A204.1 (cell line): ENCODE data around the gene GAA.

ENCODE experiments used
- FAIRE-seq: peaks from 2 replicates; lab custom pipeline; 2012; peaks lifted over from hg19 to GRCh38; lab: Jason Lieb, UNC

The GAA gene

GRCh38 chr17:80101011-80101945, at the start of gene GAA:
Gene GAA, plus strand, starts transcription at chr17:80101581. Its CDS starts 3,006 bp downstream, at chr17:80104587.
- FAIRE-seq = no peak

GRCh38 chr17:80051681-80052080, 49.7 kb upstream of the GAA start:
- FAIRE-seq = no peak

- FAIRE-seq = no peak
These were observed 48.3 kb upstream of the GAA start for GRCh38 chr17:80053102-80053501.

- FAIRE-seq = no peak
These were observed 45.8 kb upstream of the GAA start for GRCh38 chr17:80055597-80055996.

- no peak for FAIRE-seq
These were observed 42.9 kb upstream of the GAA start for GRCh38 chr17:80058311-80058955.

DNA sequence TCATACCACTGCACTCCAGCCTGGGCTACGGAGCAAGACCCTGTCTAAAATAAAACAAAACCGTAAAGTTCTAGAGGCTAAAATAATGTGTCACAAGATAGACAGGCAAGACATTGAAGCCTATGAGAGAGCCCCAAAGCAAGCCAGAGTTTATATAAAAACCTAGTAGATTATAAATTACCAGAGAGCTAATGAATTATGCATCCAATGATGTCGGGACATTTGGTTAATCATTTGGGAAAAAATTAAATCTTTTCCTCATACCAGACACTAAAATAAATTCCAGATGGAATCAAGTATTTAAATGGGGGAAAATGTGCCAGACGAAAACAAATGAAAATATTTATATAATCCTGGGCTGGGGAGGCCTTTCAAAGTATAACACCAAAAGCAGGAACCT, 40.7 kb upstream of the GAA start:
- FAIRE-seq = no peak

DNA sequence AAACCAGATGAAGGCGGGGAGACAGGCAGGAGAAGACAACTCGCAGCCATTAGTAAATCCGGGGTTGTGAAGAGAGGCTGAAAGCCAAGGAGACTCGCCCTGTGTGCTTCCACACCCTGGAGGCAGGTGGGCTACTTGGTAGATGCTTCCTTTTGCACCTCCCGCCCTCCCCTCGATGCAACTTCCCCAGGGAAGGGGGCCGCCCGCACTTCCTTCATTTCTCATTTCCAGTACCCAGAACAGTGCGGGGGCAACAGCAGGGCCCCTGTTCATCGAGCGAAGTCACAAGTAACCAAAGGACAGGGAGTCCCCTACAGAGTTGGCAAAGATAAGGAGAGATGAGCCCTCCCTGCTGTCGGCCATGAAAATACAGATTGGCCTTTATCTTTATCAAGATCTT, 40.0 kb upstream of the GAA start:
- FAIRE-seq = no peak

- no peak for FAIRE-seq
These were observed 37.4 kb upstream of the GAA start for GRCh38 chr17:80063830-80064585.

DNA sequence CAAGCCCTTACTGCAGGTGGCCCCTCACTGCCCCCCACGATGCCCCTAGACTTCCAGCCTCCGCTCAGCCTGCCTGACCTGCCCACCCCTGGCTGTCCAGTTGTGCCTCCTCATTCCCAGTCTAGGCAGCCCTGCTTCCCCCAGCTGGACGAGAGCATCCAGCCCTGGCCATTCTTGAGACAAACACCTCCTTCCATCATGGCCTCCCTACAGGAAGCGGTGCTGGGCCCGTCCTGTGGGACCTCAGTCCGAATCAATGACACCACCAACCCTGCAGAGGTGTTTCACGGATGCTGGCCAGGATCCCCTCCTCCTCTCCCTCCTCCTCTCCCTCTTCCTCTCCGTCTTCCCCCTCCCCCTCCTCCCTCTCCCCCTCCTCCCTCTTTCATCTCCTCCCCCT, 36.7 kb upstream of the GAA start:
- FAIRE-seq = no peak

GRCh38 chr17:80065478-80066170, 35.8 kb upstream of the GAA start:
- FAIRE-seq = no peak

GRCh38 chr17:80067393-80067986, 33.9 kb upstream of the GAA start:
- no peak for FAIRE-seq

GRCh38 chr17:80068301-80069222, 32.8 kb upstream of the GAA start:
- FAIRE-seq = no peak

GRCh38 chr17:80070375-80071115, 30.8 kb upstream of the GAA start:
- FAIRE-seq = no peak

- no peak for FAIRE-seq
These were observed 30.1 kb upstream of the GAA start for GRCh38 chr17:80071116-80071841.

- no peak for FAIRE-seq
These were observed 29.0 kb upstream of the GAA start for GRCh38 chr17:80072410-80072809.

DNA sequence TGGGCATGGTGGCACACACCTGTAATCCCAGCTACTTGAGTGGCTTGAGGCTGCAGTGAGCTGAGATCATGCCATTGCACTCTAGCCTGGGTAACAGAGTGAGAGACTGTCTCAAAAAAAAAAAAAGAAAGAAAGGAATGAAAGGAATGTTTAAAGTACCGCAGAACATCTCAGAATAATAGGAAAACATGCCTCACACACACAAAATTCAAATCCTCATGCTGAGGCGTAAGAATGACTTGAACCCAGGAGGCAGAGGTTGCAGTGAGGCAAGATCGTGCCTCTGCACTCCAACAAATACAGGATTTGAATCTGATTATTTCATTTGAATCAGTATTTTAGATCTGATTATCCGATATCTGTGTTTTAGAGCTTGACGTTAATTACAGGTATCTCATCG, 21.3 kb upstream of the GAA start:
- no peak for FAIRE-seq

DNA sequence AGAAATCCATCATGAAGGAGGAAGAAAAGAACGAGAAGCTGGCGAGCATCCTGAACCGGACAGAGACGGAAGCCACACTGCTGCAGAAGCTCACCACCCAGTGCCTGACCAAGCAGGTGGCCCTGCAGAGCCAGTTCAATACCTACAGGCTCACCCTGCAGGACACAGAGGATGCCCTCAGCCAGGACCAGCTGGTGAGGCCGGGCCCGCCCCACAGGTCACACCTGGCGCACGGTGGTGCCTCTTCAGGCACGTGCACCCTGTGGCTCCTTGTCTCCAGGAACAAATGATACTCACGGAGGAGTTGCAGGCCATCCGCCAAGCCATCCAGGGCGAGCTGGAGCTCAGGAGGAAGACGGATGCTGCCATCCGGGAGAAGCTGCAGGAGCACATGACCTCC, 19.8 kb upstream of the GAA start:
- FAIRE-seq = no peak

- FAIRE-seq = no peak
These were observed 18.8 kb upstream of the GAA start for GRCh38 chr17:80082403-80083135.
